Measurements from ENCODE around the gene METTL13. TPM values are rescaled to one million over a fixed set of nuclear protein-coding genes. Genes with fewer than 3 reads are reported as not detected.
A peak's percentile ranks its signal among the peaks of the same experiment; 100 is the strongest.

METTL13 gene
- total and polyA plus RNA-seq, 2 of the 4 experiments (the other 2 are of a cell fraction), result 25.1 to 26.3 TPM

DNA sequence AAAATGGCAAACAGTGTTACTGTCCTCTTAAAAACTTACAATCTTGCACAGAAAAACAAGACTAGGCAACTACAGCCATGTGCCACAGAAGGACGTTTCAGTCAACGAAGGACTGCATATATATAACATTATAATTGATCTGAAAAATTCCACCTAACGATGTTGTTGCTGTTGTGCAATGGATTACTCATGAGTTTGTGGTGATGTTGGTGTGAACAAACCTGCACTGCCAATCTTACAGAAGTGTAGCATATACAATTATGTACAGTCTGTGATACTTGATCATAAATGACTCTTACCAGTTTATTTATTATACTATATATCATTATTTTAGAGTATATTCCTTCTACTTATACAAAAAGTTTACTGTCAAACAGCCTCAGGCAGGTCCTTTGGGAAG lies 32.8 kb upstream of the METTL13 start:
- Histone ChIP-seq H3K79me1 (ENCODE audit: low read depth in 1 of 2, low read length in 2 of 2) (no peaks in the 10 kb centered on the region), H3K4me3 (ENCODE audit: insufficient read depth, low read depth, low read length) (no peak overlapping the region), H2BK15ac (ENCODE audit: low read depth, low read length) (no peak overlapping the region), H4K5ac (ENCODE audit: low read depth, low read length) (no peak overlapping the region), H3K9me1 (ENCODE audit: insufficient read depth, low read length) (peaks cover 4% of the 10 kb centered on the region), H3K27me3 (ENCODE audit: control insufficient read depth, insufficient read depth, low read length) (no peaks in the 10 kb centered on the region), H3K23ac (ENCODE audit: low read depth, low read length) (no peak overlapping the region), H4K91ac (ENCODE audit: insufficient read depth, low read depth, low read length) (no peak overlapping the region), H3K9ac (ENCODE audit: low read depth, low read length) (no peak overlapping the region), H2AK9ac (replicated peaks; ENCODE audit: low read depth, low read length, poor library complexity) (no peak overlapping the region), H2BK5ac (ENCODE audit: low read depth, low read length, poor library complexity, severe bottlenecking) (no peak overlapping the region), H2BK120ac (ENCODE audit: low read depth, low read length) (no peak overlapping the region), H3K14ac (replicated peaks; ENCODE audit: low read depth, low read length) (no peak overlapping the region), H3K4me1 (ENCODE audit: control insufficient read depth, insufficient read depth, low read length) (peaks cover 2% of the 10 kb centered on the region; the same call in 1 of the 2 replicates), H2AK5ac (ENCODE audit: low read depth, low read length) (no peak overlapping the region), H3K18ac (ENCODE audit: low read depth, low read length) (no peak overlapping the region), H3K4me2 (ENCODE audit: low read depth, low read length) (no peak overlapping the region), H3K56ac (ENCODE audit: extremely low read depth, insufficient read depth, low read length) (no peak overlapping the region), H3K4ac (ENCODE audit: low read depth, low read length) (no peak overlapping the region), H3K36me3 (ENCODE audit: control insufficient read depth, insufficient read depth, low read length) (no peaks in the 10 kb centered on the region), H2AFZ (replicated peaks; ENCODE audit: low read length, poor library complexity) (no peak overlapping the region), H3K9me3 (ENCODE audit: control insufficient read depth, insufficient read depth, low read length) (no peaks in the 10 kb centered on the region), H4K8ac (ENCODE audit: low read depth in 2 of 2, low read length in 2 of 2) (no peak overlapping the region), H3K27ac (ENCODE audit: insufficient read depth, low read length) (no peak overlapping the region), H4K20me1 (ENCODE audit: insufficient read depth, low read length) (no peaks in the 10 kb centered on the region), H2BK20ac (ENCODE audit: low read depth, low read length) (no peak overlapping the region)
- CTCF ChIA-PET, result no interaction called here
- DNase-seq (no peak), ATAC-seq (ENCODE audit: low read depth) (no peak)
- WGBS, 2 experiments (ENCODE audit: extremely low coverage in 2 of 2, insufficient read length in 1 of 2), result no CpG with 5 or more reads among the region's 3 CpGs
- TF ChIP-seq CHD1 (IDR thresholded peaks at IDR 0.05; ENCODE audit: low read depth, low read length) (no peak), CEBPB (IDR thresholded peaks at IDR 0.05; ENCODE audit: low read depth, low read length) (peak; percentile 25; the same call in 1 of the 2 replicates)
- in situ Hi-C loops (cut with MboI; ENCODE audit: low sequenced_read_pairs) (no loop called here), intact Hi-C loops (cut with micrococcal nuclease) (no loop called here), dilution Hi-C loops (cut with HindIII; ENCODE audit: low sequenced_read_pairs, unreplicated experiment) (no loop called here)
- BruUV-seq (replicated peaks), result no TSS peak
- POLR2A ChIA-PET (ENCODE audit: unreplicated experiment), result no interaction called here
